HG03045 (cell line): ENCODE results near the gene HPCAL1.

Experiments
- ATAC-seq: cut with Tn5 transposase; IDR thresholded peaks from one replicate; pipeline ENCODE4 v1.9.1; 2021; ENCODE audit warnings: mild to moderate bottlenecking, moderate library complexity; ENCODE audit not compliant: unreplicated experiment

The HPCAL1 gene

DNA sequence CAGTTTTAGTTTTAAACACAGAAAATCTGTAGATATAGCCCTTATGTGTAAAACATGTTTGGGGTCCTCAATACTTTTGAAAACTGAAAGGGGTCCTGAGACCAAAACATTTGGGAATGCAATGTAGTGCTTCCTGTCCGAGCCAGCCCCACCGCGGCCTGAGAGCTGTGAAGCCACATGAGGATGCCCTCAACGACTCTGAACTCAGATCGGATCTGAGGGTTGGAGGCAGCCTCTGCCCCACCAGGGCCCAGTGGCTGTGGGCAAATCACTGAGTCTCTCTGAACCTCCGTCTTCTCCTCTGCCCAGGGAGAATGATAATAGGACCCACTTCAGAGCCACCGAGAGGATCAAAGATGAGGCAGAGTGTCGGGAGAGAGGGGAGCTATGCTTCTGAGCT, 33.4 kb upstream of the HPCAL1 start:
- ATAC-seq: no peak

DNA sequence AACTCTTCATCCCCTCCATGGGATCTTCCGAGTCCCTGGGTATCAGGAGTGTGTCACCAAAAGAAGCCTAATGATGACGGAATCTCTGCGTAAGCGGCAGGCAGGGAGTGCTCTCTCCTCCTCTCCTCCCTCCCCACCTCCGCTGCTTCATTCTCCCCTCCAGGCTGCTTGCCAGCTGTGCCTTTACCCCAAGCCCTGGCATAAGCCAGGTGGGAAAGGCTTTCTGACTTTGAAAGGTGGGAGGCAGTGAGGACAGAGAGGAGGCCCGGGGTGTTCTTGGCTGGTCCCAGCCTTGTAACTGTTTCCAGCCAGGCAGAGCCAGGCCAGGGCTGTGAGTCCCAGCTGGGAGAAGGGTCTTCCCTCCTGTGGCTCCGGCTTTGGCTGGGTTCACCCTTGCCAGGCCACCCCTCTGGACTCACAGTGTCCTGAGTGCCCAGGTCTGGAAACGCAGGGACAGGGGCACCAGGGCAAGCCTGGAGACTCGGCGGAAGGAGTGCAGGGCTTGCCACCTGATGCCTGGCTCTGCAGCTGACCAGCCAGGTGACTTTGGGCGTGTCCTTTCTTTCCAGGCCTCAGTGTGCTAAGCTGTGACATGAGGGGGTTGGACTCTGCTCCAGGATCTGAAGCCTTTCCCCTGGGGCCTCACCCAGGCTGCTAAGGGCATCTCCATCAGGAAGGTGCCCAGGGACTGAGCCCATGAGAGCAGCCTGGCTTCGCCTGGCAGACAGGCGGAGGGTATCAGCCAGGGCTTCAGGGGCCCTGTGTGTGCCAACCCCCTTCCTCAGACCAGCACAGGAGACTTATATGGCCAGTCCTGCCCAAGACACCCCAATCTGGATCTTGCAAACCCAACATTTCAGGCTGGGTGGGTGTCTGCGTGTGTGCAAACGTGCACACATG, 32.7 kb upstream of the HPCAL1 start:
- no peak for ATAC-seq

DNA sequence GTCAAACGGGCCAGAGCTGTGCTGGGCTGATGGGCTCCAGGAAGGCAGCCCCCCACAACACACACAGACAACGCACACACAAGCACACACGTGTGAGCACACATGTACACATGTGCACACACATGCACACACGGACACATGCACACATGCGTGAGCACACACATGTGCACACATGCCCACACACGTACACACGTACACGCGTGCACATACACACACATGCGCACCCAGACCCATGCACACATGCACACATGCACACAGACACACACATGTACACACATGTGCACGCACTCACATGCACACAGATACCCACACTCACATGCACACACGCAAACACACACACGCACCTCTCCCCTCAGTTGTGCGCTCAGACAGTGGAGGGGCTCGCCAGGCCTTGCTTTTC, 31.2 kb upstream of the HPCAL1 start:
- ATAC-seq: no peak

DNA sequence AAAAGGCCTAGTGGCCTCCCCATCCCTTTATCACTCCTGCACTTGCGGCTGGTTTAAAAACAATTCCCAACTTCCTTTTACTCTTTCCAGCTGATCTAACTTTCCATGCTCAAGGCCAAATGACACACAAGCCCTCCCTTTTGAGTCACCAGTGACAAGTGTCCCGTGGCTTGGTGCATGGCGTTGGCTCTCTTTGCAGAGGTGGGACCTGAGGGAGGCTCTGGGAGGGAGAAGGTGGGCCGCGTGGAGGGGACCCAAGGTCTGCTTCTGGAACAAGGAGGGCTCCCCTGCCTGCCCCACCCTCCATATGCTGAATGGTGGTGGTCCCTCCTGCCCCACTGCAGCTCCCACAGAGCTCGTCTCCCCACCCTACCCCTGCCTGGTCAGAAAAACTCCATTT, 30.8 kb upstream of the HPCAL1 start:
- no peak for ATAC-seq

DNA sequence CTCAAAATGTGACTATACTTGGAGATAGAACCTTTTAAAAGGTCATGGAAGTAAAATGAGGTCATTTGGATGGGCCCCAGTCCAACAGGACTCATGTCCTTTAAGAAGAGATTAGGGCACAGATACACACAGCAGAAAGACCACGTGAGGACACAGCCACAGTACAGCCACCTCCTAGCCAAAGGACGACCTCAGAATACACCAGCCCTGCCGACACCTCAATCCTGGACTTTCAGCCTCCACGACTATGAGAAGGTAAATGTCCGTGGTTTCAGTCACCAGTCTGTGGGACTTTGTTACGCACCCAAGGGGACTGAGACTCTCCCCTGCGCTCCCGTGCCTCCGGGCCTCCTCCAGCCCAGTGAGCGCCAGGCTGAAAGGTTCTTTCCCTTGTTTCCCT, 30.2 kb upstream of the HPCAL1 start:
- ATAC-seq: no peak

DNA sequence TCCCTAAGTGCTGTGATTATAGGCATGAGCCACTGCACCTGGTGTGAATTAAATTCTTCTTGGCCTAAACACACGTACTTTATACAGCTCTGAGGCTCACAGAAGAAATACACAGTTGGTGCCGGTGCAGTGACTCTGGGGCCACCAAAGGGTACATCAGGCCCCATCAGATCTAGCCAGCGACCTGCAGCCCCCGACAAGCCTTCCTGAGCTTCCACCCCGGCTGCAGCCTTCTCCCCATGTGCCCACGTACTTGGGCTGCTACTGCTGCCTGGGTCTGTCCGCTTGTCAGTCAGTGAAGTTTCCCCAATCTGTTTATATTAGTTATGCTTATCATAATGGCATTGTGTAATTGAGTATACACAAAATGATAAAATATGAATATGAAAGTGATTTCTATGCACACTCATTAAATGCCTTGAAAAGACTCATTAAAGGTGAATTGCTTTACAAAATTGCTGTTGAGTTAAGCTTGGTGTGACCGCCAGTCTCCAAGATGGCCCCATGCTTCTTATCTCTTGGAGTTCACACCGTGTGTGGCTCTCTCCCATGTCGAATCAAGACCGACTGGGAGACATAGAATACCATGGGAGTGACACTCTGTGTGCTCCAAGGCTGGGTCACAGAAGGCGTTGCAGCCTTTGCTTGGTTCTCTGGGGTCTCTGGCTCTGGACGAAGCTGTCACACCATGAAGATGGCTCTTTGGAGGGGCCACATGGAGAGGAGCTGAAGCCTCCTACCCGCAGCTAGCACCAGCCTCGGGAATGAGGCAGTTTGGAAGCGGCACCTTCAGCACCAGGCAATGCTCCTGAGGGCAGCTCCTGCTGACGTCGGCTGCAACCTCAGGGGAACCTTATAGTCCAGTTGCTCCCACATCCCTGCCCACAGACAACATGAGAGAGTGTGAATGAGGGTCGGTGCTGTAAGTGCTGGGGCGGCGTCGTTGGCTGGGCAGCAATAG, 29.2 kb upstream of the HPCAL1 start:
- no peak for ATAC-seq

DNA sequence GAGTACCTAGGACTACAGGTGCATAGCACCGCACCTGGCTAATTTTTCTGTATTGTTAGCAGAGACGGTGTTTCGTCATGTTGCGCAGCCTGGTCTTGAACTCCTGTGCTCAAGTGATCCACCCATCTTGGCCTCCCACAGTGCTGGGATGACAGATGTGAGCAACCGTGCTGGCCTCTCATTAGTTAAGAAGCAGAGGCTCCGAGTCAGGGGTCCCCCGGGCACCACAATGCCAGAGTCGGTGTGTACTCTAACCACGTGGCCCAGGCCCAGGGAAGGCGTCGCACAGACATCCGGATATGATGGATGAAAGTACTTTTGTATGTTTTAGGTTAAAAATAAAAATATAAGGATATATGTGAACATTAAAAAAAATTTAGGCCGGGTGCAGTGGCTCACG, 28.3 kb upstream of the HPCAL1 start:
- ATAC-seq: no peak

DNA sequence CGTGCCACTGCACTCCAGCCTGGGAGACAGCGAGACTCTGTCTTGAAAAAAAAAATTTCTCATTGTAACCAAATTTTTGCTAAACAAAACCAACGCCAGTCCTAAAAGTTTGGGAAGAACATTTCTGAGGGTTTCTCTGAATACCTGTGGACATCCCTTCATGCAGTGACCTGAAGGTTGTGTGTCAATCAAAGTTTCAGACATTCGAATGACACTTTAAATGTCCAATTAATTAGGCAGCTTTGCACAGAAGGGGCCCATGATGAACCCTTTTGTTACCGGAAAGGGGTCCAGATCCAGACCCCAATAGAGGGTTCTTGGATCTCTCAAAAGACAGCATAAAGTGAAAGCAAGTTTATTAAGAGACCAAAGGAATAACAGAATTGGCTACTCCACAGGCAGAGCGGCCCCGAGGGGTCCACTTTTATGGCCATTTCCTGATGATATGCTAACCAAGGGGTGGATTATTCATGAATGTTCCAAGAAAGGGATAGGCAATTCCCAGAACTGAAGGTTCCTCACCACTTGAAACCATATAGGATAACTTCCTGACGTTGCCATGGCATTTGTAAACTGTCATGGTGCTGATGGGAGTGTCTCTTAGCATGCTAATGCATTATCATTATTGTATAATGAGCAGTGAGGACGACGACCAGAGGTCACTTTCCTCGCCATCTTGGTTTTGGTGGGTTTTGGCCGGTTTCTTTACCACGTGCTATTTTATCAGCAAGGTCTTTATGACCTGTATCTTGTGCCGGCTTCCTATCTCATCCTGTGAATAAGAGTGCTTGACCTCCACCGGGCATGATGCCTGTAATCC, 27.5 kb upstream of the HPCAL1 start:
- ATAC-seq: no peak

DNA sequence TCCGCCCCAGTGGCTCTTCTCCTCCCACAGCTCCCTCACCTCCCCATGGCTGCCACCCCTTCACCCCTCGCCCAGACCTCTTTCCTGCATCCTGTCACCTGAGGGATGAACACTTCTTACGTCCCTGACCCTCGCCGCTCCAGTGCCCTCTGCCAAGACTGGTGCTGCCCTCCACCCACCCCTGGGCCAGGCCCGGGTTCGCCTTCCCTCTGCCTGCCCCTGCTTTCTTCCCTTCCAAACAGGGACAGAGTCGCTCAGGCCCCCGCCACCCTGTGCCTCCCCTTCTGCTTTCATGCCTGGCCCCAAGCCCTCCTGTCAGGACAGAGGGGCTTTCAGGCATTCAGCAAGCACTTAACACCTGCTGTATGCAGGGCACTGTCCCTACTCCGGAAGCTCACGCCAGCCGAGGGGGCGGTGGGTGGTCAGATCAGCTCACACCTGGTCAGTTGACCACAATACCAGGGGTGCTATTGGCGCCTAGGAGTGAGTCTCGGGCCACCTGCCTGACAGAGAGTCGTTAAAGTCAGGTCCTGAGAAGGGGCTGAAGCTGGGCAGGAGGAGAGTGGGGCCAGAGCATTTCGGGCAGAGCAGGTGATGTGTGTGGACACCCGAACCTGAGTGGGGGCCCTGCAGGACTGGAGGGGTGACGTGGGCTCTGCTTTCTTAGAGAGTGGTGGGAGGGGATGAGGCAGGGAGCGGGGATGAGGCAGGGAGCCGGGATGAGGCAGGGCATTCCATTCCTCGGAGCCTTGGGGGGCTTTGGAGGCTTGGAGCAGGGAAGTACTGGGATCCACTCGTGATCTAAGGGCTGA, 26.0 kb upstream of the HPCAL1 start:
- ATAC-seq: no peak

DNA sequence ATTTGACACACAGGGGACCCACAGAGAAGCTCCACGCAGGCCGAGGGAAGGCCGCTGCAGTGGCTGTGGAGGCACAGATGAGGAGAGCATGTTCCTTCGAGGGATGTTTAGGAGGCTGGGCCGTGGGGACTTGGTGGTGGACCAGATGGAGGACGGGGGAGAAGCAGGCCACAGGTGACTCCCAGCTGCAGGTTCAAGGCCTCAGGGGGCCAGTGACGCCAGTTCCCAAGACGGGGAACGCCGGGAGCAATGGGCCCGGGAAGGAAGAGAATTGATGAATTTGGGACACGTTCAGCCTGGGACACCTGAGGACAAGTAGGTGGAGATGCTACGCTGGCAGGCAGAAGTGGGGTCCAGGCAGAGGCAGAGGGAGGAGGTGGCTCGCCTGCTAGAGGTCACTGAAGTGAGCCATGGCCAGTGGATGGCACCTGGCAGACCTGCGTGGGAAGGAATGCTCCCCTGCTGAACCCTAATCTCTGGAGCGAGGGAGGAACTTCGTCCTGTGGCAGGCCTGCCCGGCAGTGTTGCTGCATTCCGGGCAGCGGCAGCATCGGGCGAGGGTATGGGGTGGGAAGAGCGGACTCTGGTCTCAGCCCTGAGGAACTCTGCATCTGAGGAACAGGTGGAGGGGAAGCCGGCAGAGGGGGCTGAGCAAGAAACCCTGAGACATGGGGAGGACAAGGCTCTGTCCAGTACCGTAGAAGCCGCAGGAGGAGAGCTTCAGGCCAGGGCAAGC, 25.2 kb upstream of the HPCAL1 start:
- ATAC-seq: no peak

DNA sequence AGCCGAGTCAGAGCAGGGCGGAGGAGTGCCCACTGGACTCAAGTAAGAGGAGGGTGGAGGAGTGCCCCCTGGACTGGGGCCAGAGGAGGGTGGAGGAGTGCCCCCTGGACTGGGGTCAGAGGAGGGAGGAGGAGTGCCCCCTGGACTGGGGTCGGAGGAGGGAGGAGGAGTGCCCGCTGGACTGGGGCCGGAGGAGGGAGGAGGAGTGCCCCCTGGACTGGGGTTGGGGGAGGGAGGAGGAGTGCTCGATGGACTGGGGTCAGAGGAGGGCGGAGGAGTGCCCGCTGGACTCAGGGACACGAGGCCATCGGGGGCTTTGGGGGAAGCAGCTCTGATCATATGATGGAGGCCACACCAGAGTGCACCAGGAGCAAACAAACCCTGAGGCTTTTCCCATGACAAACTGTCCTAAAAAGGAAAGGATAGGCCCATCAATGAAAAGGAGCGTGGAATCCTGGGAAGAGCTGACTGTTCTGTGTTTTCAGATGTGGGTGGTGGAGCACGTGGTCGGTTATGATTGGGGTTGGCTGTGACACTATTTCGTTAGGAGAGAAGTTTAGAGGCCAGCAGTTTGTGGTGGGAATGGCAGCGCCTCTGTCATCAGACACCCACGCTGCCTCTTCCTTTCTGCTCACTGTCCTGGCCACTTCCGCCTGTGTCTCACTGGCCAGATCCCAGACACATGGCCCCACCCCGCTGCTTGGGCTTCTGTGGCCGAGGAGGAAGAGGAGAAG, 24.5 kb upstream of the HPCAL1 start:
- no peak for ATAC-seq

DNA sequence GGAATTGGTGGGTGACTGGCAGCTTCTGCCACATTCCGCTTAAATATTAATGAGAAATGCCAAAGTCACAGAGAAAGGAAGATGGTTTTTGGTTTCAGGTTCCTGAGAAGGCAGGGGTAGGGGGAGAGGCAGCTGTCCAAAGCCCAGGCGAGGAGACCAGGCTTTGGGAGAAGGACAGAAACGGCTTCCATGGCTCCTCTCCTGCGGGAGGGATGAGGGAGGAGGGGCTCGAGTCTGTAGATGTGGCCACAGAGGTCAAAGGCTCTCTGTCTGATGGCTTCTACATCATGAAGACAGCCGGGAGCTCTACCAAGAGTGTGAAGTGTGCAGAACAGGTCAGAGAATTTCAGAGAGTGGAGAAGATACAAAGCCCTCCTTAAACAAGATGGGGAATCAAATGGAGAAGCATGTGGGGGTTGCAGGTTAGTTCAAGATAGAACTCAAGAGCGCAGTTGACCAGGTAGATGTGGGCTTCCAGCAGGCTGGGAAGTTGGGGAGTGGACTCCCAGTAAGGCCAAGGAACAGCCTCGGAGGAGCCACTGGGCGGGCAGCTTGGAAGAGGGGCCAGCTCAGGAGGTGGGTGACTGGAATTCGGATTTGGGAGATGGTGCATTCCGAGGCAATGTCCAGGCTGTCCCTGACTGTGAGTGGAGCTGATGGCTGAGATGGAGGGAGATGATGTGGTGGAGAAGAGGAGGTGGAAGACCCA, 23.8 kb upstream of the HPCAL1 start:
- ATAC-seq: no peak

DNA sequence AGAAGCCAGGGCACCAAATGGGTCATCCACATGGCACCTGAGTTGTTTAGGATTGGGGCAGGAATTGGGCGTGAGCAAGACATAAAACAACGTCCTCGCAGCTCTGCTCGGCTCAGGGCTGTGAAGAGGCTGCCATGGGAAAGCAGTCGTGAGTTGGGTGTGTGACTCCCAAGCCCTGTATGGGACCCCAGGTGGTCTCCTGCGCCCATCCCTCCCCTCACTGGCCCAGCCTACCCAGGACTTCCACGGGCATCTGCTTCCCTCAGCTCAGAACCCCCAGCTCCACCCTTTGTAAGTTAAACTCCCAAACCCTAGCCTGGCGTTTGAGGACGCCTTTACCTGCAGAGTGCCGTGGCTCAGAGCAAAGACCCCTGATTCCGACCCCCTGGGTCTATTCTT, 23.2 kb upstream of the HPCAL1 start:
- no peak for ATAC-seq

DNA sequence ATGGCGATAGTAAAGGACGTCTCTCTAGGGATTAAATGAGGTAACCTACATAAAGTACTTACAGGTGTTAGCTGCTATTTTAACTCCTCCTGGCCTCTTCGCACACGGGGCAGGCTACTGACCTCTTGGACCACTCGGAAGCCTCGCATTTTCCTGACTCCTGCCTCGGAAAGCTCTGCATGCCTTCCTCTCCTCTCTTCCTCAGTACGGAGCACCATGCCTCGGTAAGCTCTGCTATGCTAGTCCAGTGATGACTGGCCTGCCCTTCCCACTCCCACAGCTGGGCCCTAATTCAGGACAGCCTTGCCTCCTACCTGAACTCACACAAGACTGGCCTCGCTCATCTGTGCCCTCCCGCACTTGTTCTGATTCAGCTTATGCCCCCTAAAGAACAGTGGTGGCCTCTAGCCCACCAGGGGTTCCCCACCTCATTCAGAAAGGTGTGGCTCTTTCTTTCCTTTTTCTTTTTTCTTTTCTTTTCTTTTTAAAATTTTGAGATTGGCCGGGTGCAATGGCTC, 22.7 kb upstream of the HPCAL1 start:
- no peak for ATAC-seq

DNA sequence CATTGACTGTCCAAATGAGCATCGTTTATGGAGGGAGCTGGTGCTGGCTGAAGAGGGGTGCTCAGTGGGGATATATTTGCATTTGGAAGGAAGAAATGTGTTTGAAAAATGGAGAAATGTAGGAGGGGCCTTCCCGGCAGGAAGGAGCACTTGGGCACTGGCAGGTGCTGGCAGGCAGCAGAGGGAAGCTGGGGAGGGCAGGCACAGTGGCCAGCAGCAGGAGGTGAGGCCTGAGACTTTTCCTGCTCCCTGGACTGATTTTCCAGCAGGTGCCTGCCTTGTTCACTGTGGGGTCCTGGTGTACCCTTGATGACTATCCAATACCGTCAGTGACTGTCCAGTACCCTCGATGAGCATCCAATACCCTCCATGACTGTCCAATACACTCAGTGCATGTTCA, 20.8 kb upstream of the HPCAL1 start:
- no peak for ATAC-seq

DNA sequence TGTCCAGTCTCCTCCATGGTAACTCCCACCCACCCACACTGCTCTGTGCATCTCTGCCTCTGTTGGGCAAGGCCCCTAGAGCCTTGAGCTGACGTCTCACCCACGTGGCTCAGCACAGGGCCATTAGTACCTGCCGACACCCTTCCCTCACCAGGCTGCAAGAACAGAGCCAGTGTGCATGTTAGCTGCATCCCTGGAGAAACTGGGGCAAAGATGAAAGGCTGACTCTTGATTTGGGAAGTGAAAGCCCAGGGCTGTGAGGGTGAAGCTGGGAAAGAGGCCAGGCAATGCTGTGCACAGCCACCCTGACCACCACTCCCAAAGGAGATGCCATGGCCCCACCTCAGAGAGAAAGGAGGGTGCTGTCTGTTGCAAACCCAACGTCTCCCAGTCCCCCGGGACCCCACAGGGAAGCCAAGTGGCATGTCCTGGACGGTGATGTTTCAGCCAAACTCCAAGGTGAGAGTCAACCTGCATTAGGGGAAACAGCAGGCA, 20.0 kb upstream of the HPCAL1 start:
- ATAC-seq: no peak

DNA sequence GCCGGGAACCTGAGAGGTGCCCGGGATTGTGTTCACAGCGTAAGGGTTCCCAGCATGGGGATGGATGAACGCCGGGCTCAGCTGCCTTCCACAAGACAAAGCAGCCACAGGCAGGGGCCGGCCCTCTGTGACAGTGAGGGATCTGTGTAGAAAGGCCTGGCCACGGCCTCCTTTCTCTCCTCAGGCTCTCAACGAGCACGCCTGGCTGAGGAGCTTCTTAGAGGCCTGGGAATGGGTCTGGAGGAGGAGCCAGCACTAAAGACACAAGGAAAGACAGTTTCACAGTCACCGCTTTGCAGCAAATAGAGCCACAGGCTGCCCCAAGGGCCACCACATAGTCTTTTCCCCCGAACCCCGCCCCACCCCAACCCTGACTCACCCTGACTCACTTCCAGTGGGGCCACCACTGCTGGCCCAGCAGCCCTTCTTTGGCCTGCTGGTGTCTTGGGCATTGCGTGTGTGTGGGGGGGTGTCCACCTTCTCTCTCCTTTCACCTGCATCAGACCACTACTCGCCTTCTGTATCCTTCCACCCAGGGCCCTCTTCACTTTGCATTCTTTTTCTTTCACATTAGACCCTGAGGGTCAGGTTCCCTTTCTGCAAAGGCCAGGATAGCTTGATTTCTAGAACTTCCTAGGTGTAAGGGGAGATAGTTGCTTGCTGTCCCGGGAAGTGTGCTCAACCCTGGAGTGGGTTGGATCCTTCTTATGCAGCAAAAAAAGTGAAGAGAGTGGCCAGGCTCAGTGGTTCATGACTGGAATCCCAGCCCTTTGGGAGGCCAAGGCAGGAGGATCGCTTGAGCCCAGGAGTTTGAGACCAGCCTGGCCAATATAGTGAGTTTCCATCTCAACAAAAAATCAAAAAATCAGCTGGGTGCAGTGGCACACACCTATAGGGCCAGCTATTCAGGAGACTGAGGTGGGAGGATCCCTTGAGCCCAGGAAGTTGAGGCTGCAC, 19.3 kb upstream of the HPCAL1 start:
- no peak for ATAC-seq
